NCI-H345 treated with DMSO at 0.1 percent for 48 hours (cell line): ENCODE measurements around the gene CCNY.
"Not testable (repeated sequence)": the region's sequence is repeated elsewhere in the genome, so short reads cannot be mapped to it uniquely, and the experiment has no call there.

Experiments used
- DNase-seq: peaks from one replicate; lab custom pipeline; 2025; ENCODE audit not compliant: unreplicated experiment; lab: John Stamatoyannopoulos, UW

Gene CCNY

GRCh38 chr10:35400595-35401268 lies 64.4 kb downstream of the CCNY start:
- no peak for DNase-seq

- DNase-seq: not testable (repeated sequence)
Measured at GRCh38 chr10:35403491-35403890, 67.2 kb downstream of the CCNY start.

GRCh38 chr10:35404077-35404476 lies 67.8 kb downstream of the CCNY start:
- DNase-seq: not testable (repeated sequence)

DNA sequence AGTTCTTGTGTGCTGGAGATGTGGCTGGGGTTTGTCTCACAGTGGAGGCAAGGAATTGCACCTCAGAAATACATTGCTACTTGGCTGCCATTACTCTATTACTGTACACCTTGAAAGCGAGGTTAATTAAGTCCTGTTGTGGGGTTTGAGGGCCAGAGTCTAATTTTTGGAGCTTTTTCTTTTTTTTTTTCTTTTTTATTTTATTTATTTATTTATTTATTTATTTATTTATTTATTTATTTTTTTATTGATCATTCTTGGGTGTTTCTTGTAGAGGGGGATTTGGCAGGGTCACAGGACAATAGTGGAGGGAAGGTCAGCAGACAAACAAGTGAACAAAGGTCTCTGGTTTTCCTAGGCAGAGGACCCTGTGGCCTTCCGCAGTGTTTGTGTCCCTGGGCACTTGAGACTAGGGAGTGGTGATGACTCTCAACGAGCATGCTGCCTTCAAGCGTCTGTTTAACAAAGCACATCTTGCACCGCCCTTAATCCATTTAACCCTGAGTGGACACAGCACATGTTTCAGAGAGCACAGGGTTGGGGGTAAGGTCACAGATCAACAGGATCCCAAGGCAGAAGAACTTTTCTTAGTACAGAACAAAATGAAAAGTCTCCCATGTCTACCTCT lies 69.8 kb downstream of the CCNY start:
- not testable (repeated sequence) for DNase-seq

DNA sequence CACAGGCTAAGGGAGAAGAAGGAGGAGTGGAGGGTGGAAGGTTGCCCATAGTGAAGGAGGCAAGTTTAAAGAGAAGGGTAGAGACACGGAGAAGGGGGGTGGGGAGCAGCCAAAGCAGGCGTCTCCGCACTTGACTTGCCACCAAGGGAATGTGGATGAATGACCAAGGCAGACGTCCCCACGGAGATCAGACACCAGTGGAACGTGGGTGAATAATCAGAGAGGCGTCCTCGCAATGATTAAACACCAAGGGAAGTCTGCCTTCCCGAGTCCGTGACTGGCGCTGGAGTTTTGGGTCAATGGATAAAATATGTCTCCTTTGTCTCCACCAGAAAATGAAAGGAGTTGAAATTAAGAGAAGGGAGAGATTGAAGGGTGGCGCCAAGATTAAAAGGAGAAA lies 71.4 kb downstream of the CCNY start:
- DNase-seq: not testable (repeated sequence)

GRCh38 chr10:35409094-35409582 lies 72.8 kb downstream of the CCNY start:
- DNase-seq: no peak

- no peak for DNase-seq
Measured at GRCh38 chr10:35409808-35410207, 73.5 kb downstream of the CCNY start.

GRCh38 chr10:35412003-35412723 lies 75.9 kb downstream of the CCNY start:
- DNase-seq: no peak

GRCh38 chr10:35412900-35413491 lies 76.7 kb downstream of the CCNY start:
- no peak for DNase-seq

- DNase-seq: no peak
Measured at GRCh38 chr10:35413985-35414861, 77.9 kb downstream of the CCNY start.

GRCh38 chr10:35415505-35415904 lies 79.2 kb downstream of the CCNY start:
- no peak for DNase-seq

GRCh38 chr10:35416619-35417312 lies 80.5 kb downstream of the CCNY start:
- DNase-seq: no peak

GRCh38 chr10:35417313-35417625 lies 81.0 kb downstream of the CCNY start:
- no peak for DNase-seq

GRCh38 chr10:35417795-35418194 lies 81.5 kb downstream of the CCNY start:
- DNase-seq: no peak

GRCh38 chr10:35418580-35418979 lies 82.3 kb downstream of the CCNY start:
- DNase-seq: not testable (repeated sequence)

DNA sequence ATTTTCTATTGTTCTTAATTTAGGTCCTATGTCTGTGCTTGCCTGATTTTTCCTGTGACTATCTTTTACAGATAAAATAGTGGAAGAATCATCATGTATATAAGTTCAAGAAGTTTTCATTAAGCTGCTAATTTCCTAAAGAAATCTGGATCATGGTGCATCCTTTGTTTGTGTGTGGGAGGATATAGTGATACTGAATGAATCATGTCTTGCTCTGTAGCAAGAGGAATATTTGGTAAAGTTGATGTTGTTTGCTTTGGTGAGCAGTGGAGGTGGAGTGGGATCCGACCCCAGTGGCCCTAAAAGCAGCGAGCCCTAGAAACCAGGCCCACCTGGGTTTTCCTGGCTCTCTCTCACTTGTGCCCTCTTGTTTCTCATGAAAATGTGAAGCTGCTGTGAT lies 83.7 kb downstream of the CCNY start:
- no peak for DNase-seq

- DNase-seq: no peak
Measured at GRCh38 chr10:35420827-35421552, 84.7 kb downstream of the CCNY start.

DNA sequence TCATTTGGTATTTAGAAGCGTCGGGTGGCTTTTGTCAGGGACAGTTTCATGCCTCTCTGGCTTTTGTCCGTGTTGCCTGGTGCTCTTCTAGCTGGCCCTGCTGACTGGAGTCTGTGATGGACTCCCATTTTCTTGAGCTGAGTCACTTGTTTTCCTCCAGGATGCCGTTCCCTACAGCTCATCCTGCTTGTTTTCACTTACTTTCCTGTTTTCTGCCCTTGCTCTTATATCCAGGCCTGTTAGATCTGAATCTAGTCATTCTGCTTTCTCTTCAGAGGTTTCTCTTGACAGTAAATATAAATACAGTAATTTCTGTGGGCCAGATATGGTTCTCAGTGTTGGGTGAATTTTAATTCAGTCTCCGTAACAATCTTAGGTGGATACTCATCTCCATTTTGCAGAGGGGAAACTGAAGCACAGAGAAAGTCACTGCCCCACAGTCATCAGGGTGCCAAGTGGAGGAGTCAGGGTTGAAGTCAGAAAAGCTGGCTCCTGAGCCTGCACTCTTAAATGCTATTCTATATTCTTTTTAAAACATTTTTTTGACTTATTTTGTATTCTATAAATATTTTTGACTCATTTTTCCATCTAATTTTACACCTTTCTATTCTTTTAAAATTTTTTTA lies 85.4 kb downstream of the CCNY start:
- DNase-seq: no peak

GRCh38 chr10:35422228-35422627 lies 85.9 kb downstream of the CCNY start:
- DNase-seq: no peak
